Mesodermal cell (in vitro differentiated cells): ENCODE results near the gene PRUNE2.

Experiments used
- H3K27ac ChIP-seq: 2 replicates; pipeline ENCODE4 v1.7.0; 2013; ENCODE audit warnings: mild to moderate bottlenecking, low read depth, low read length, moderate library complexity; ENCODE audit not compliant: severe bottlenecking
- H3K36me3 ChIP-seq: 2 replicates; pipeline ENCODE4 v1.7.1; 2013; ENCODE audit warnings: mild to moderate bottlenecking, low read length, moderate library complexity; ENCODE audit not compliant: control insufficient read depth, insufficient read depth
- H3K4me1 ChIP-seq: one replicate; pipeline ENCODE4 v1.7.1; 2013; ENCODE audit warnings: mild to moderate bottlenecking, low read length; ENCODE audit not compliant: insufficient read depth, control insufficient read depth, poor library complexity, severe bottlenecking
- H3K4me3 ChIP-seq: 2 replicates; pipeline ENCODE4 v1.7.0; 2013; ENCODE audit warnings: low read length, control low read depth, mild to moderate bottlenecking; ENCODE audit not compliant: insufficient read depth, poor library complexity, severe bottlenecking; ENCODE audit errors: extremely low read depth
- H3K9me3 ChIP-seq: 2 replicates; pipeline ENCODE4 v1.7.1; 2013; ENCODE audit warnings: mild to moderate bottlenecking, low read length, moderate library complexity; ENCODE audit not compliant: control insufficient read depth
- WGBS, 2 experiments: methylation state at CpG; one replicate each; pipeline ENCODE4 v1.1.5; 2013; ENCODE audit warnings: missing lambda C conversion rate in 2 of 2; ENCODE audit not compliant: insufficient coverage in 2 of 2; 5-methylcytosine and 5-hydroxymethylcytosine counted together

PRUNE2 gene

DNA sequence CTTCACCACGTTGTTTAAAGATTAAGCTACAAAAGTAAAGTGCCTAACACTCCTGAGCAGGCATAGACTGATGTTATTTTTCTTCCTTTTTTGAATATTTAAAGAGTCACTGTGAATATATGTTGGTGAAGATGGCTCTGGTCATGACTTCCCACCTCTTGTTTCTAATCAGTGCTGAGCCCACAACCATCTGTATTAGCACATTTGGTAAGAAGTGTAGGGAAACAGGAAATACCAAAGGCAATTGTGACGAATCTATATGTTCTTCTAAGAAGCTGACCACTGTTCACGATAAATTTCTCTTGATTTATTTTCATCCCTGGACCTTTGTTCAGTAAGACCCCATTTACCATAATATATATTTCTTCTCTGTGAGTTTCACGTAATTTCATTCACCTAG is 249.9 kb downstream of the PRUNE2 start:
- no peak overlapping the region for H3K4me3 ChIP-seq
- H3K4me1 ChIP-seq, result peaks cover 27% of the 10 kb centered on the region
- no peaks in the 10 kb centered on the region for H3K9me3 ChIP-seq
- no peak overlapping the region for H3K27ac ChIP-seq
- no peaks in the 10 kb centered on the region for H3K36me3 ChIP-seq
- 86% methylated on average over 2 of the region's 4 CpGs; no CpG with 5 or more reads in 1 of the 2 experiments for WGBS, 2 experiments

- no peak overlapping the region for H3K27ac ChIP-seq
- no peaks in the 10 kb centered on the region for H3K36me3 ChIP-seq
- H3K4me1 ChIP-seq, result peaks cover 27% of the 10 kb centered on the region
- 84 to 91% methylated on average over 6 of the region's 6 CpGs for WGBS, 2 experiments
- no peaks in the 10 kb centered on the region for H3K9me3 ChIP-seq
- no peak overlapping the region for H3K4me3 ChIP-seq
These were observed 250.8 kb downstream of the PRUNE2 start for GRCh38 chr9:76655121-76655541.

DNA sequence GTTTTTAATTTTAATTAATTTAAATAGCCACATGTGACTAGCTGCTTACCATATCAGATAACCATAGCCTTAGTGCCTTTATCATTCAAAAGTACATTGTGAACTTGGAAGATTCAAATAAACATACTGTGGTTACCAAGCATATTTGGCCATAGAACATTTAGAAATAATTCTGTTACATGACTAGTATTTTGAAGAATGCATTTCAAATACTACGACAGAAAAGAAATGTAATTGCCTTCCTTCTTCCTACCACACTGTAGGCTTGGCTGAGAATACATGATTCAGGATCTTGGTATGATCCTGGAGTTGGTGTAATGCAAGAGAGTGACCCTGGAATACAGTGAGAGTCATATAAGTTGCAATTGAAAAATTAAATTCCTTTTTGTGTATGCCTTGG is 251.3 kb downstream of the PRUNE2 start:
- no peak overlapping the region for H3K4me3 ChIP-seq

DNA sequence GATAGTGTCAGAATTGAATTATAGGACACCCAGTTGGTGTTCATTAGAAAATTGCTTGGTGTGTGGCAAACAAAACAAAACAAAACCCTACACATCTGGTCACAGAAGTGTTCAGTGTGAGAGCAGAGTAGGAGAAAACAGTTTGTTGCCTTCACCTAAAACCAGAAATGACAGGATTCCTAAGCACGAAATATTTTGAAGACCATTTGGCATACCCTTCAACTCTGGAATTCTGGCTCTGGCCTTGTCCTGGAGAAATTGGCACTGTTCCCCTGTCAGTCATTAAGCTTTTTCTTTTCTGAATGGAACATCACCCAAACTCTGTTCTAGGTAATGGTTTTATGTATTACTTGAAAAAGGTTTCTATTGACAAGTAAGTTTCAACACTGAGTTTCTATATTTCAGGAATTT is 251.9 kb downstream of the PRUNE2 start:
- no peaks in the 10 kb centered on the region for H3K36me3 ChIP-seq
- WGBS, 2 experiments, result 100% methylated on average over 1 of the region's 1 CpG; no CpG with 5 or more reads in 1 of the 2 experiments
- no peak overlapping the region for H3K4me3 ChIP-seq
- no peak overlapping the region for H3K27ac ChIP-seq
- H3K4me1 ChIP-seq, result peaks cover 27% of the 10 kb centered on the region
- no peaks in the 10 kb centered on the region for H3K9me3 ChIP-seq

More for the DNA sequence above, 251.3 kb downstream of the PRUNE2 start:
- no CpG with 5 or more reads among the region's 1 CpG for WGBS, 2 experiments
- Histone ChIP-seq H3K36me3 (no peaks in the 10 kb centered on the region), H3K27ac (no peak overlapping the region), H3K4me1 (peaks cover 27% of the 10 kb centered on the region), H3K9me3 (no peaks in the 10 kb centered on the region)

DNA sequence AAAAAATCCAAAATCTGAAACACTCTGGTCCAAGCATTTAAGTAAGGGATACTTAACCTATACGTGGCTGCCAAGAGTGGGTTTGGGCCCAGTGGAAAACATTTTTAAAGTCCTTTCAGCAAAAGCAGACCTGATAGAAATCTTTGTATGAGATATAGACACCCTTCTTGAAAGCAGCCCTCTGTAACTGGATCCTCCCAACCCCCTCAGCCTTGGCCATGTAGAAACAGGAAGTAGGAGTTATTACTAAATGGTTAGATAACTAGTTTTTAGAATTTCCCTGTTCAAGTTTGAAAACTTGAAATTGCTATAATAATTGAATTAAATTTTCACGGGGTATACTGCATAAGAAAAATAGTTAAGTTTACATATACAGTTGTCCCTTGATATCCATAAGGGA is 253.0 kb downstream of the PRUNE2 start:
- Histone ChIP-seq H3K4me1 (peaks cover 27% of the 10 kb centered on the region), H3K9me3 (no peaks in the 10 kb centered on the region), H3K4me3 (no peak overlapping the region), H3K27ac (no peak overlapping the region), H3K36me3 (no peaks in the 10 kb centered on the region)
- 100% methylated on average over 1 of the region's 2 CpGs; no CpG with 5 or more reads in 1 of the 2 experiments for WGBS, 2 experiments

DNA sequence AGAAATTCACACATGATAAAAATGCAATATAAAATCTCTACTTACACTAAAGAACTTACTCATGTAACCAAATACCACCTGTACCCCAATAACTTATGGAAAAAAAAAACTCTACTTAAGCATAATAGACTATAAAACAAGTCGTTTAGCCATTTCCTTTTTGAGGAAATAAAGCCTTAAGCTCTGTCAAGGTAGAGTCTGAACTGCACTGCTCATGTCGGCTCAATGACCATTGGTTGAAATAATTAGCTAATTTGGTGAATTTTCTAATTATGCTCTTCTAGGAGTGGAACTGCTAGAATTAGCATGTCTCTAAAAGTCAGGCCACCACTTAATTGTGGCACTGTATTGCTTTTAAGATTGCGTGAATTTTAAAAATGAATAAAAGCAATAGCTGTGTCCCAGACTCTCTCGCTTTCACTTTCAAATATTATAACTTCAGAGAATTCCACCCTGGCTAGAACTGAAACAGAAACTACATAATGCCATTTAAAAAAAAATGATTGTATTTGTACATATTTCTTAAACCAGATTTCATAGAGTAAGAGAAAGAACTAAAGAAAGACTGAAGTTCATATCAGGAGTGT is 254.7 kb downstream of the PRUNE2 start:
- Histone ChIP-seq H3K27ac (no peak overlapping the region), H3K9me3 (no peaks in the 10 kb centered on the region), H3K36me3 (no peaks in the 10 kb centered on the region), H3K4me1 (peaks cover 27% of the 10 kb centered on the region), H3K4me3 (no peak overlapping the region)
- 53 to 60% methylated on average over 1 to 2 of the region's 4 CpGs for WGBS, 2 experiments

GRCh38 chr9:76650692-76651091 is 255.2 kb downstream of the PRUNE2 start:
- 0% methylated on average over 1 of the region's 2 CpGs for WGBS, 2 experiments
- Histone ChIP-seq H3K27ac (peak overlapping the region; percentile 41), H3K9me3 (no peaks in the 10 kb centered on the region), H3K36me3 (no peaks in the 10 kb centered on the region), H3K4me3 (no peak overlapping the region), H3K4me1 (peaks cover 27% of the 10 kb centered on the region)

GRCh38 chr9:76649894-76650293 is 256.0 kb downstream of the PRUNE2 start:
- Histone ChIP-seq H3K36me3 (no peaks in the 10 kb centered on the region), H3K9me3 (no peaks in the 10 kb centered on the region), H3K27ac (no peak overlapping the region), H3K4me3 (no peak overlapping the region), H3K4me1 (peaks cover 22% of the 10 kb centered on the region)
- WGBS, 2 experiments, result 90 to 97% methylated on average over 2 of the region's 2 CpGs

GRCh38 chr9:76646249-76646648 is 259.7 kb downstream of the PRUNE2 start:
- Histone ChIP-seq H3K4me1 (peaks cover 4% of the 10 kb centered on the region), H3K4me3 (no peak overlapping the region), H3K27ac (no peak overlapping the region), H3K9me3 (no peaks in the 10 kb centered on the region), H3K36me3 (no peaks in the 10 kb centered on the region)
- WGBS, 2 experiments, result 79 to 87% methylated on average over 4 of the region's 4 CpGs

DNA sequence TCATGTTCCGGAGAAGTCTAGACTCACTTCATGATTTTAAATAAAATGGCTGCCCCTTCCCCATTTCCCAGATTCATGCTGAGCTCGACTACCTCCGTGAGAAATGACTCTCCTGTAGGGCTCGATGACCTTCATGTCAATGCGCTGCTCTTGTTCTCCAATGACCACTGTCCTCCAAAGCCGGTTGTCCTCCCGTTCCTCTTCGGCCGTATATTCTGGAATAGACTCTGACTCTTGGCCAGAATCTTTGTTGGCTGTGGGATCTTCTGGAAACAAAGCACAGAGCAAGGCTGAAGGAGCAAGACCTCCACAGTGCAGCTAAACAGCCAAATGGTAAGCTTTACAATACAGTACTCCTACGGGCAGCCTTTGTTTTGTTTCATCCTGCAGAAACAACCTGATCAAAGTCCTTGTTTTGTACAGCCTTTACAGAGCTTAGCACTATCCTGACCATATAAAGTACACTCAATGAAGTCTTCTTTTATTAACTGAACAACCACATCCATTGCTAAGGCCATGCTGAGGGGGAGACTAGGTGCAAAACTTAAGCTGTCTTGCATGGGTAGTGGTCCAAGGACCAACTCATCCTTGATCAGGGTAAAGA is 261.2 kb downstream of the PRUNE2 start:
- no peak overlapping the region for H3K4me3 ChIP-seq
- peaks cover 2% of the 10 kb centered on the region for H3K4me1 ChIP-seq
- no peak overlapping the region for H3K27ac ChIP-seq
- no peaks in the 10 kb centered on the region for H3K36me3 ChIP-seq
- no peaks in the 10 kb centered on the region for H3K9me3 ChIP-seq
- WGBS, 2 experiments, result 88 to 94% methylated on average over 9 to 10 of the region's 10 CpGs

- H3K36me3 ChIP-seq, result no peaks in the 10 kb centered on the region
- WGBS, 2 experiments, result 83 to 95% methylated on average over 3 to 4 of the region's 4 CpGs
- H3K27ac ChIP-seq, result no peak overlapping the region
- peaks cover 2% of the 10 kb centered on the region for H3K4me1 ChIP-seq
- no peaks in the 10 kb centered on the region for H3K9me3 ChIP-seq
- H3K4me3 ChIP-seq, result no peak overlapping the region
These were observed 261.7 kb downstream of the PRUNE2 start for GRCh38 chr9:76644171-76644570.
